HepG2 (cell line): ENCODE results near the gene FNDC3B. TPM values are rescaled to one million over a fixed set of nuclear protein-coding genes. Genes with fewer than 3 reads are reported as not detected.

Experiments
- BATF2 ChIP-seq: sonication (generic); formaldehyde crosslinking; IDR thresholded peaks from 2 replicates; pipeline ENCODE4 v1.8.0; 2022; ENCODE audit warnings: mild to moderate bottlenecking, missing genetic modification reagents, moderate library complexity
- CENPX ChIP-seq: sonication (generic); formaldehyde crosslinking; IDR thresholded peaks from 2 replicates; pipeline ENCODE4 v1.9.0; 2021; ENCODE audit warnings: mild to moderate bottlenecking, missing genetic modification reagents, moderate library complexity
- EHMT2 ChIP-seq: fragments of 200-600 bp; sonication (generic); IDR thresholded peaks from 2 replicates; pipeline ENCODE4 v1.7.0; 2017; ENCODE audit warnings: antibody characterized with exemption, low read depth, low read length, borderline replicate concordance
- ELF4 ChIP-seq: sonication (generic); formaldehyde crosslinking; IDR thresholded peaks from 2 replicates; pipeline ENCODE4 v1.5.0; 2020; ENCODE audit warnings: missing genetic modification reagents, mild to moderate bottlenecking, moderate library complexity, borderline replicate concordance
- HOXA3 ChIP-seq: sonication (generic); formaldehyde crosslinking; IDR thresholded peaks from 2 replicates; pipeline ENCODE4 v1.5.0; 2020; ENCODE audit warnings: missing genetic modification reagents
- IKZF4 ChIP-seq: sonication (generic); formaldehyde crosslinking; IDR thresholded peaks from 2 replicates; pipeline ENCODE4 v1.5.1; 2020; ENCODE audit warnings: borderline replicate concordance, mild to moderate bottlenecking, low read depth, missing genetic modification reagents; ENCODE audit errors: not compliant biosample characterization
- MAFG ChIP-seq: sonication (generic); formaldehyde crosslinking; IDR thresholded peaks from 2 replicates; pipeline ENCODE4 v1.5.1; 2020; ENCODE audit warnings: mild to moderate bottlenecking, missing genetic modification reagents
- MTA3 ChIP-seq: sonication (generic); formaldehyde crosslinking; IDR thresholded peaks from 2 replicates; pipeline ENCODE4 v1.4.0; 2020; ENCODE audit warnings: missing genetic modification reagents
- MTF1 ChIP-seq: sonication (generic); formaldehyde crosslinking; IDR thresholded peaks from 2 replicates; pipeline ENCODE4 v1.5.0; 2020; ENCODE audit warnings: missing genetic modification reagents
- MXD4 ChIP-seq: IDR thresholded peaks from 2 replicates; pipeline ENCODE4 v1.6.1; 2016; ENCODE audit warnings: mild to moderate bottlenecking, missing biosample characterization, missing genetic modification reagents
- NCOR1 ChIP-seq: fragments of 200-600 bp; sonication (generic); IDR thresholded peaks from 2 replicates; pipeline ENCODE4 v1.7.0; 2017; ENCODE audit warnings: antibody characterized with exemption, low read length, borderline replicate concordance
- NFE2L2 ChIP-seq: fragments of 150-350 bp; IDR thresholded peaks from 2 replicates; pipeline ENCODE4 v1.6.1; 2014; ENCODE audit warnings: low read length
- NFYB ChIP-seq: sonication (generic); formaldehyde crosslinking; IDR thresholded peaks from 2 replicates; pipeline ENCODE4 v1.4.0; 2020; ENCODE audit warnings: missing genetic modification reagents
- RBAK ChIP-seq: sonication (generic); formaldehyde crosslinking; IDR thresholded peaks from 2 replicates; pipeline ENCODE4 v1.5.1; 2020; ENCODE audit warnings: mild to moderate bottlenecking, missing genetic modification reagents
- ZBTB8A ChIP-seq: sonication (generic); formaldehyde crosslinking; IDR thresholded peaks from 2 replicates; pipeline ENCODE4 v1.4.0; 2020; ENCODE audit warnings: mild to moderate bottlenecking, low read depth, missing genetic modification reagents, borderline replicate concordance
- ZFAT ChIP-seq: sonication (generic); formaldehyde crosslinking; conservative IDR thresholded peaks from 2 replicates; pipeline ENCODE4 v1.8.1; 2023; ENCODE audit warnings: missing genetic modification reagents, inconsistent platforms
- ZMYM4 ChIP-seq: sonication (generic); formaldehyde crosslinking; IDR thresholded peaks from 2 replicates; pipeline ENCODE4 v1.8.1; 2023; ENCODE audit warnings: mild to moderate bottlenecking, missing genetic modification reagents
- ZNF18 ChIP-seq: sonication (generic); formaldehyde crosslinking; IDR thresholded peaks from 2 replicates; pipeline ENCODE4 v1.8.0; 2022; ENCODE audit warnings: mild to moderate bottlenecking, missing genetic modification reagents; ENCODE audit not compliant: insufficient replicate concordance
- polyA plus RNA-seq, 8 experiments: library from polyadenylated mRNA; depleted of rRNA in 3 of 8; stranded (reverse) in 7 of 8; unstranded in 1 of 8; fragments of >200 nt; fragmentation: Illumina TruSeq in 4 of 8; extraction: Trizol in 4 of 8; gene quantifications; 2 replicates each; pipeline versions ENCODE4 v1.2.1 to v1.2.3, GENCODE V29; 2011 to 2016; ENCODE audit warnings: low read depth in 4 of 8, missing spikeins in 1 of 8, mixed read lengths in 1 of 8; ENCODE audit not compliant: insufficient read depth in 1 of 8
- total RNA-seq, 5 experiments: library from RNA; depleted of rRNA; stranded (reverse); fragments of >200 nt; fragmentation: Illumina TruSeq; extraction: Trizol; gene quantifications; 2 replicates each; pipeline ENCODE4 v1.2.3, GENCODE V29; 2016; ENCODE audit warnings: low read depth in 1 of 5
- TF ChIP-seq, protein P1 (sequence below): sonication (generic); formaldehyde crosslinking; conservative IDR thresholded peaks from 2 replicates; pipeline ENCODE4 v1.8.0; 2022; ENCODE audit warnings: missing genetic modification reagents
- TF ChIP-seq, protein P2 (sequence below): IDR thresholded peaks from 2 replicates; pipeline ENCODE4 v1.6.1; 2016; ENCODE audit warnings: missing compliant biosample characterization, missing genetic modification reagents, borderline replicate concordance
- TF ChIP-seq, protein P3 (sequence below): sonication (generic); formaldehyde crosslinking; IDR thresholded peaks from 2 replicates; pipeline ENCODE4 v1.8.1; 2023; ENCODE audit warnings: missing genetic modification reagents, mild to moderate bottlenecking, borderline replicate concordance

The FNDC3B gene
- total and polyA plus RNA-seq, 2 of the 13 experiments (the other 11 are each of a cell fraction or from before 2014, with no cell fraction given) = 74.8 to 103 TPM

GRCh38 chr3:172096881-172097420, 57.6 kb downstream of the FNDC3B start (continued):
- TF ChIP-seq, protein P1, sequence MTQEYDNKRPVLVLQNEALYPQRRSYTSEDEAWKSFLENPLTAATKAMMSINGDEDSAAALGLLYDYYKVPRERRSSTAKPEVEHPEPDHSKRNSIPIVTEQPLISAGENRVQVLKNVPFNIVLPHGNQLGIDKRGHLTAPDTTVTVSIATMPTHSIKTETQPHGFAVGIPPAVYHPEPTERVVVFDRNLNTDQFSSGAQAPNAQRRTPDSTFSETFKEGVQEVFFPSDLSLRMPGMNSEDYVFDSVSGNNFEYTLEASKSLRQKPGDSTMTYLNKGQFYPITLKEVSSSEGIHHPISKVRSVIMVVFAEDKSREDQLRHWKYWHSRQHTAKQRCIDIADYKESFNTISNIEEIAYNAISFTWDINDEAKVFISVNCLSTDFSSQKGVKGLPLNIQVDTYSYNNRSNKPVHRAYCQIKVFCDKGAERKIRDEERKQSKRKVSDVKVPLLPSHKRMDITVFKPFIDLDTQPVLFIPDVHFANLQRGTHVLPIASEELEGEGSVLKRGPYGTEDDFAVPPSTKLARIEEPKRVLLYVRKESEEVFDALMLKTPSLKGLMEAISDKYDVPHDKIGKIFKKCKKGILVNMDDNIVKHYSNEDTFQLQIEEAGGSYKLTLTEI (CRISPR knock-in tag) = no peak
- TF ChIP-seq ZMYM4 (CRISPR knock-in tag) (peak; percentile 45; the same call in 1 of the 2 replicates), NFYB (no peak), CENPX (CRISPR knock-in tag) (no peak), NCOR1 (peak; percentile 67; the same call in 1 of the 2 replicates), ELF4 (CRISPR knock-in tag) (no peak), ZFAT (CRISPR knock-in tag) (no peak), NFE2L2 (peak; percentile 25; the same call in 1 of the 2 replicates), MTF1 (CRISPR knock-in tag) (no peak), HOXA3 (CRISPR knock-in tag) (peak; percentile 62), MXD4 (CRISPR knock-in tag) (no peak; the same call in 1 of the 2 replicates), MTA3 (CRISPR knock-in tag) (no peak), RBAK (CRISPR knock-in tag) (no peak), EHMT2 (peak; percentile 33; the same call in 1 of the 2 replicates), ZBTB8A (CRISPR knock-in tag) (no peak), ZNF18 (no peak), MAFG (CRISPR knock-in tag) (no peak), BATF2 (no peak), IKZF4 (no peak)
- TF ChIP-seq, protein P2, sequence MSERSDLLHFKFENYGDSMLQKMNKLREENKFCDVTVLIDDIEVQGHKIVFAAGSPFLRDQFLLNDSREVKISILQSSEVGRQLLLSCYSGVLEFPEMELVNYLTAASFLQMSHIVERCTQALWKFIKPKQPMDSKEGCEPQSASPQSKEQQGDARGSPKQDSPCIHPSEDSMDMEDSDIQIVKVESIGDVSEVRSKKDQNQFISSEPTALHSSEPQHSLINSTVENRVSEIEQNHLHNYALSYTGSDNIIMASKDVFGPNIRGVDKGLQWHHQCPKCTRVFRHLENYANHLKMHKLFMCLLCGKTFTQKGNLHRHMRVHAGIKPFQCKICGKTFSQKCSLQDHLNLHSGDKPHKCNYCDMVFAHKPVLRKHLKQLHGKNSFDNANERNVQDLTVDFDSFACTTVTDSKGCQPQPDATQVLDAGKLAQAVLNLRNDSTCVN = no peak
- TF ChIP-seq, protein P3, sequence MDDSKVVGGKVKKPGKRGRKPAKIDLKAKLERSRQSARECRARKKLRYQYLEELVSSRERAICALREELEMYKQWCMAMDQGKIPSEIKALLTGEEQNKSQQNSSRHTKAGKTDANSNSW (CRISPR knock-in tag) = no peak
